HepG2 (cell line): ENCODE measurements around the gene AGBL1.

ENCODE experiments used
- ASH2L ChIP-seq: fragments of 300-600, 200-600 bp; sonication (generic); IDR thresholded peaks from 2 replicates; pipeline ENCODE4 v1.7.0; 2017; ENCODE audit warnings: low read depth, mild to moderate bottlenecking, moderate library complexity, mixed read lengths, low read length; ENCODE audit not compliant: insufficient read length
- CTCF ChIP-seq: sonication (generic); formaldehyde crosslinking; IDR thresholded peaks from 2 replicates; pipeline ENCODE4 v1.5.0; 2020; ENCODE audit warnings: mild to moderate bottlenecking, missing genetic modification reagents, moderate library complexity
- ELK4 ChIP-seq: sonication (generic); formaldehyde crosslinking; IDR thresholded peaks from 2 replicates; pipeline ENCODE4 v1.9.0; 2021; ENCODE audit warnings: missing genetic modification reagents, borderline replicate concordance
- GTF2F1 ChIP-seq: fragments of 150-350 bp; IDR thresholded peaks from 2 replicates; pipeline ENCODE4 v1.6.1; 2014; ENCODE audit warnings: low read length
- NFE2L2 ChIP-seq: fragments of 150-350 bp; IDR thresholded peaks from 2 replicates; pipeline ENCODE4 v1.6.1; 2014; ENCODE audit warnings: low read length
- POLR2A ChIP-seq, 2 experiments: IDR thresholded peaks; 2 replicates each; pipeline ENCODE4 v1.6.1; 2011; ENCODE audit warnings: low read depth in 2 of 2, low read length in 2 of 2, mild to moderate bottlenecking in 1 of 2, moderate library complexity in 1 of 2; ENCODE audit not compliant: insufficient read depth in 1 of 2
- SETDB1 ChIP-seq: sonication (generic); formaldehyde crosslinking; IDR thresholded peaks from 2 replicates; pipeline ENCODE4 v1.5.1; 2020; ENCODE audit warnings: missing genetic modification reagents, mild to moderate bottlenecking, borderline replicate concordance
- TBL1XR1 ChIP-seq: fragments of 150-350 bp; IDR thresholded peaks from 2 replicates; pipeline ENCODE4 v1.6.1; 2014; ENCODE audit warnings: borderline replicate concordance, low read length; ENCODE audit not compliant: partially characterized antibody
- ZBTB20 ChIP-seq: sonication (generic); formaldehyde crosslinking; IDR thresholded peaks from 2 replicates; pipeline ENCODE4 v1.8.1; 2023; ENCODE audit warnings: missing genetic modification reagents, low read depth, mild to moderate bottlenecking, borderline replicate concordance
- TF ChIP-seq, protein P1 (sequence below): sonication (generic); formaldehyde crosslinking; IDR thresholded peaks from 2 replicates; pipeline ENCODE4 v1.4.0; 2020; ENCODE audit warnings: mild to moderate bottlenecking, missing genetic modification reagents
- TF ChIP-seq, protein P2 (sequence below): sonication (generic); formaldehyde crosslinking; IDR thresholded peaks from 2 replicates; pipeline ENCODE4 v1.4.0; 2020; ENCODE audit warnings: mild to moderate bottlenecking, missing genetic modification reagents

DNA sequence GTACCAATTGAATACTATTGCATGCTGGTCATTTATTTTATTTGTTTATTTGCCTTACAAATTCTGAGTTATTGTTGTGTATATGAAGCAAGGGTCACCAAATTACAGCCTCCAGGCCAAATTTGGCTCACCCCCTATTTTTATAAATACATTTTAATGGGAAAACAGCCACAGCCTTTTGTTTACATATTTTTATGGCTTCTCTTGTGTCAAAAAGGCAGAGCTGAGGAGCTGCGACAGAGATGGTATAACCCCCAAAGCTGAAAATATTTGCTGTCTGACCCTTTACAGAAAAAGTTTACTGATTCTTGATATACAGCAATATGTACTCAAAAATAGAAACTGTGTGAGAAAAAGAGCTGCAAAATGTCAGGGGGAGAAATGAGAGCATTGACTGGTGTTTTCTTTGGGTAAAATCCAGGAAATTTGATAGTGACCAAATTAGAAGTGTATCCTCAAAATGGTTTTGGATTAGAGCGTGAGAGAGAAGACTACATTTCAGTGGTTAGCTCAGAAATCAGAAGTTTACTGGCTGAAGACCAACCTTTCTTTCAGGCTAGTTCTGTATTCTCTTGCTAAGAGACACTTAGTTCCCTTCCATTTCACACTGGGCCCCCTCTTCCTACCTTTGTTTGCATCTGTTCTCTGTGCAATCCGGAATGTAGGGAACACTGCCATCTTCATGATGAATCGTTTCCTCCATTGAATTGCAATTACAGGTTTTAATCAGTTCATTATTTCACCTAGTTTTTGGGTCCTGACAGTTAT lies 757.8 kb downstream of the AGBL1 start:
- TF ChIP-seq NFE2L2 (no peak), ZBTB20 (CRISPR knock-in tag) (no peak), SETDB1 (CRISPR knock-in tag) (no peak), CTCF (CRISPR knock-in tag) (no peak), ASH2L (no peak), ELK4 (CRISPR knock-in tag) (no peak), GTF2F1 (no peak), TBL1XR1 (no peak), POLR2A (IDR thresholded peaks at IDR 0.05; ENCODE audit: insufficient read depth in 1 of 2, low read depth in 2 of 2, low read length in 2 of 2) (no peak)
- TF ChIP-seq, protein P1, sequence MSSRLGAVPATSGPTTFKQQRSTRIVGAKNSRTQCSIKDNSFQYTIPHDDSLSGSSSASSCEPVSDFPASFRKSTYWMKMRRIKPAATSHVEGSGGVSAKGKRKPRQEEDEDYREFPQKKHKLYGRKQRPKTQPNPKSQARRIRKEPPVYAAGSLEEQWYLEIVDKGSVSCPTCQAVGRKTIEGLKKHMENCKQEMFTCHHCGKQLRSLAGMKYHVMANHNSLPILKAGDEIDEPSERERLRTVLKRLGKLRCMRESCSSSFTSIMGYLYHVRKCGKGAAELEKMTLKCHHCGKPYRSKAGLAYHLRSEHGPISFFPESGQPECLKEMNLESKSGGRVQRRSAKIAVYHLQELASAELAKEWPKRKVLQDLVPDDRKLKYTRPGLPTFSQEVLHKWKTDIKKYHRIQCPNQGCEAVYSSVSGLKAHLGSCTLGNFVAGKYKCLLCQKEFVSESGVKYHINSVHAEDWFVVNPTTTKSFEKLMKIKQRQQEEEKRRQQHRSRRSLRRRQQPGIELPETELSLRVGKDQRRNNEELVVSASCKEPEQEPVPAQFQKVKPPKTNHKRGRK, result no peak
- TF ChIP-seq, protein P2, sequence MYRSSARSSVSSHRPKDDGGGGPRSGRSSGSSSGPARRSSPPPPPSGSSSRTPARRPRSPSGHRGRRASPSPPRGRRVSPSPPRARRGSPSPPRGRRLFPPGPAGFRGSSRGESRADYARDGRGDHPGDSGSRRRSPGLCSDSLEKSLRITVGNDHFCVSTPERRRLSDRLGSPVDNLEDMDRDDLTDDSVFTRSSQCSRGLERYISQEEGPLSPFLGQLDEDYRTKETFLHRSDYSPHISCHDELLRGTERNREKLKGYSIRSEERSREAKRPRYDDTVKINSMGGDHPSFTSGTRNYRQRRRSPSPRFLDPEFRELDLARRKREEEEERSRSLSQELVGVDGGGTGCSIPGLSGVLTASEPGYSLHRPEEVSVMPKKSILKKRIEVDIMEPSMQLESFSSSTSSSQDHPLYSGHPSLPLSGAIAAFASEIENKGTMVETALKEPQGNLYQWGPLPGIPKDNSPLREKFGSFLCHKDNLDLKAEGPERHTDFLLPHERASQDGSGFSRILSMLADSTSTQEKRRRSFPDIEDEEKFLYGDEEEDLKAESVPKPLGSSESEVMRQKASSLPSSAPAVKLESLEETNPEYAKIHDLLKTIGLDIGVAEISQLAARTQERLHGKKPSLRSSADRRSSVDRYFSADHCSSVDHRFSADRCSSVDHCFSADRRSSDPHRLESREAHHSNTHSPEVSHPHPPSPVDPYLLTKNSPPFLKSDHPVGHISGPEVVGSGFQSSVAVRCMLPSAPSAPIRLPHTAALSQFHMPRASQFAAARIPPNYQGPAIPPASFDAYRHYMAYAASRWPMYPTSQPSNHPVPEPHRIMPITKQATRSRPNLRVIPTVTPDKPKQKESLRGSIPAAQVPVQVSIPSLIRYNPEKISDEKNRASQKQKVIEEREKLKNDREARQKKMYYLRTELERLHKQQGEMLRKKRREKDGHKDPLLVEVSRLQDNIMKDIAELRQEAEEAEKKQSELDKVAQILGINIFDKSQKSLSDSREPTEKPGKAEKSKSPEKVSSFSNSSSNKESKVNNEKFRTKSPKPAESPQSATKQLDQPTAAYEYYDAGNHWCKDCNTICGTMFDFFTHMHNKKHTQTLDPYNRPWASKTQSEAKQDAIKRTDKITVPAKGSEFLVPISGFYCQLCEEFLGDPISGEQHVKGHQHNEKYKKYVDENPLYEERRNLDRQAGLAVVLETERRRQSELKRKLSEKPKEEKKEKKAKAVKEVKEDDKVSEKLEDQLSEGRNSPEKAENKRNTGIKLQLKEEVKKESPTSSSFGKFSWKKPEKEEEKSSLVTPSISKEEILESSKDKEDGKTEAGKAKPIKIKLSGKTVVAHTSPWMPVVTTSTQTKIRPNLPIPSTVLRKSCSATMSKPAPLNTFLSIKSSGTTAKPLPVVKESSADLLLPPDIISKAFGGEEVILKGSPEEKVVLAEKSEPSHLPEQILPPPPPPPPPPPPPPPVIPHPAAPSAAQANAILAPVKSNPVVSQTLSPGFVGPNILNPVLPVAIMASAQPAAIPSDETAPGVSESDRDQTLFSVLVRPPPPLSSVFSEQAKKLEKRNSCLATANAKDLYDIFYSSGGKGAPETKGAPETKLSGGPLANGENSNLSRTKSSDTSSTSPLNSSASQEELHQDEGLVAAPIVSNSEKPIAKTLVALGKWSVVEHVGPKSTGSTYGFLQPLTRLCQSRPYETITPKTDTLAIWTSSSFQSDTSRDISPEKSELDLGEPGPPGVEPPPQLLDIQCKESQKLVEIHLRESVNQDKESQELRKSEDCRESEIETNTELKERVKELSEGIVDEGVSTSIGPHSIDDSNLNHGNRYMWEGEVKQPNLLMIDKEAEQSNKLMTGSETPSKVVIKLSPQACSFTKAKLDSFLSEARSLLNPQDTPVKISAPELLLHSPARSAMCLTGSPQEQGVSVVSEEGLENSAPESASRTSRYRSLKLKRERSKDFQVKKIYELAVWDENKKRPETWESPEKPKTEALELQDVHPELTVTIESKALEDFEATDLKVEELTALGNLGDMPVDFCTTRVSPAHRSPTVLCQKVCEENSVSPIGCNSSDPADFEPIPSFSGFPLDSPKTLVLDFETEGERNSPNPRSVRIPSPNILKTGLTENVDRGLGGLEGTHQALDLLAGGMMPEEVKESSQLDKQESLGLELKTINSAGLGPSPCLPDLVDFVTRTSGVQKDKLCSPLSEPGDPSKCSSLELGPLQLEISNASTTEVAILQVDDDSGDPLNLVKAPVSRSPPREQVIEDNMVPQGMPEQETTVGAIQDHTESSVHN (CRISPR knock-in tag), result no peak
